Retina (tissue), 1 donor: Measurements from ENCODE around the gene SHC2.
"Not testable (repeated sequence)": the region's sequence is repeated elsewhere in the genome, so short reads cannot be mapped to it uniquely, and the experiment has no call there.

Experiments
- DNase-seq: peaks from one replicate; pipeline ENCODE4 v3.0.0-alpha.2; 2016

SHC2 gene

GRCh38 chr19:405121-405965, 55.5 kb downstream of the SHC2 start:
- peak; percentile 24 for DNase-seq

- peak; percentile 56 for DNase-seq
Measured at GRCh38 chr19:403221-404027, 57.4 kb downstream of the SHC2 start.

GRCh38 chr19:402786-403185, 58.0 kb downstream of the SHC2 start:
- no peak for DNase-seq

- peak; percentile 78 for DNase-seq
Measured at GRCh38 chr19:401866-402511, 58.8 kb downstream of the SHC2 start.

GRCh38 chr19:400976-401865, 59.6 kb downstream of the SHC2 start:
- DNase-seq, result no peak

DNA sequence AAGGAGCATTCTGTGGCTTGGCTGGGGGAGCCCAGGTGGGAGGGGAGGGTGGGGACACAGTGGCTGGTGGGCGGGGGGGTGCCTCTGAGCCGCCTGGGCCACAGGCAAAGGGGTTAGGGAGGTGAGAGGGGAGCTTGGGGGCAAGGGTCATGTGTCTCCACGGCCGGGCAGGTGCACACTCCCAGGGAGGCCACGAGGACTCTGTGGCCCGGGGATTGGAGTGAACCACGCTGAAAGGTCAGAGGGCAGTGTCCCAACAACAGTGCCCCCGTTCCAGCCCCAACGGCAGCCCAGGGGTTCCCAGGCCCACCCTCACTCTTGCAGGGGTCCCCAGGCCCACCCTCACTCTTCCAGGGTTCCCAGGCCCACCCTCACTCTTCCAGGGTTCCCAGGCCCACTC, 61.5 kb downstream of the SHC2 start:
- no peak for DNase-seq

DNA sequence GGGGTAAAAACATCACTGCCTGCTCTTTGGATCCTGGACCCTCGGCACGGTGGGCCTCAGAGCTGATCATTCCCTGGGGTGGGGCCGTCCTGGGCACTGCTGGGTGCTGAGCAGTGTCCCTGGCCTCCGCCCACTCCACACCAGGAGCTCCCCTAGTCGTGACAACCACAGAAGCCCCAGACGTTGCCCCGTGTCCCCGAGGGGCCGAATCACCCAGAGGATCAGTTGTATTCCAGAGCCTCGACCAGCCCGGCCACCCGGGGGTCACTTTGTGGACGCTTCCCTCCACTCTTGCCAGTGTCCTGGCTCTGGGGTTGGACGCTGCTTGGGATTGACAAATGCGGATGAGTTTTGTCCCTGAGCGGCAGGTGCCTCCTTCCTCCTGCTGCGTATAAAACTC, 62.1 kb downstream of the SHC2 start:
- DNase-seq, result no peak

- no peak for DNase-seq
Measured at GRCh38 chr19:397941-398706, 62.7 kb downstream of the SHC2 start.

DNA sequence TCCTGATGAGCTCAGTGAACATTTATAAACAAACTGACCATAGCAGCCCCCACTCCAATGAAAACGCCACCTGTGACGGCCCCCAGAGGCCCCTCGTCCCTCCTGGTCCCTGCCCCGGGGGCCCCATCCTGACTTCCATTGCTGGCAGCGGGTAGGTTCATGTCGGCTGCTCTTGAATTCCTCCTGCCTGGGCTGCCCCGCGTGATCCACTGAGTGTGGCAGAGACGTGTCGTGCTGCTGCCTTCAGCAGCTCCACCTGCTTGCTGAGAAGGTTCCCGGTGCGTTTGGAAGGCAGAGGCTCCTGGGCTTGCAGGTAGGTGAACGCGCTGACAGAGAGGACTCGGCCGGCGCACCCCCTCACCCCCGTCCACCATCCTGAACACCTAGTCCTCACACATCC, 63.5 kb downstream of the SHC2 start:
- DNase-seq, result no peak

DNA sequence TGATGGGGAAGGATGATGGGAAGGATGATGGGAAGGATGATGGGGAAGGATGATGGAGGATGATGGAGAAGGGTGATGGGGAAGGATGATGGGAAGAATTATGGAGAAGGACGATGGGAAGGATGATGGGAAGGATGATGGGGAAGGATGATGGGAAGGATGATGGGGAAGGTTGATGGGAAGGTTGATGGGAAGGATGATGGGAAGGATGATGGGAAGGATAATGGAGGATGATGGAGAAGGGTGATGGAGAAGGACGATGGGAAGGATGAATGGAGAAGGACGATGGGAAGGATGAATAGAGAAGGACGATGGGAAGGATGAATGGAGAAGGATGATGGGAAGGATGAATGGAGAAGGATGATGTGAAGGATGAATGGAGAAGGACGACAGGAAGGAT, 65.4 kb downstream of the SHC2 start:
- no peak for DNase-seq

DNA sequence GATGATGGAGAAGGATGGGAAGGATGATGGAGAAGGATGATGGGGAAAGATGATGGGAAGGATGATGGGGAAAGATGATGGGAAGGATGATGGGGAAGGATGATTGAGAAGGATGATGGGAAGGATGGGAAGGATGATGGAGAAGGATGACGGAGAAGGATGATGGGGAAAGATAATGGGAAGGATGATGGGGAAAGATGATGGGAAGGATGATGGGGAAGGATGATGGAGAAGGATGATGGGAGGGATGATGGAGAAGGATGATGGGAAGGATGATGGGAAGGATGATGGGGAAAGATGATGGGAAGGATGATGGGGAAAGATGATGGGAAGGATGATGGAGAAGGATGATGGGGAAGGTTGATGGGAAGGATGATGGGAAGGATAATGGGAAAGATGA, 66.0 kb downstream of the SHC2 start:
- not testable (repeated sequence) for DNase-seq

DNA sequence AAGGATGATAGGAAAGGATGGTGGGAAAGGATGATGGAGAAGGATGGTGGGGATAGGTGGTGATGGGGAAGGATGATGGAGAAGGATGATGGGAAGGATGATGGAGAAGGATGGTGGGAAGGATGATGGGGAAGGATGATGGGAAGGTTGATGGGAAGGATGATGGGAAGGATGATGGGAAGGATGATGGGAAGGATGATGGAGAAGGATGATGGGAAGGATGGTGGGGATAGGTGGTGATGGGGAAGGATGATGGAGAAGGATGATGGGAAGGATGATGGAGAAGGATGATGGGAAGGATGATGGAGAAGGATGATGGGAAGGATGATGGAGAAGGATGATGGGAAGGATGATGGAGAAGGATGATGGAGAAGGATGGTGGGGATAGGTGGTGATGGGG, 67.3 kb downstream of the SHC2 start:
- DNase-seq, result not testable (repeated sequence)

DNA sequence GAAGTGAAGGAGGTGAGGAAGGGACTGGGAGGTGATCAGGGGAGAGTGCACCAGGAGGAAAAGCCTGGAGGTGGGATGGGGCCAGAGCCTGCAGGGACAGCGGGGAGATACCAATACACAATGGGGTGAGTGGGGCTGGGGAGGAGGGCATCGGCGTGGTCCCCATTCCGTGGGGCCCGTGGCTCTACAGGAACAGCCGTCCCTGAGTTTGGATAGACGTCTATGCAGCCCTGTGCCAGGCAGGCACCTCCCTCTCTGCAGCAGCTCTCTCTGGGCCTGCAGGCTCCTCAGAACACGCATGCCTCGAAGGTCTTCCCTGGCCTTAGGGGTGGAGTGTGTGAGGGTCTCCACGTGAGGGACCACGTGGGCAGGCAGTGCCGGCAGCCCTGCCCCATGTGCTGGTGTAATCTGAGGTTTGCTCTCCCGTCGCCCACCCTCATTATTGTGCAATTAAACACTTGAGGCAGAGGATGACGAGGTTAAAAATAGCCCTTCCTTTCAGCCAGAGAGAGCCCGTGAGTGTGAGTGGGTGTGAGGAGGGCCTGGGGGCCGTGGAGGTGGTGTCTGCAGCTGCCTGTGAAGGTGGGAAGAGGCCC, 68.4 kb downstream of the SHC2 start:
- DNase-seq, result no peak

DNA sequence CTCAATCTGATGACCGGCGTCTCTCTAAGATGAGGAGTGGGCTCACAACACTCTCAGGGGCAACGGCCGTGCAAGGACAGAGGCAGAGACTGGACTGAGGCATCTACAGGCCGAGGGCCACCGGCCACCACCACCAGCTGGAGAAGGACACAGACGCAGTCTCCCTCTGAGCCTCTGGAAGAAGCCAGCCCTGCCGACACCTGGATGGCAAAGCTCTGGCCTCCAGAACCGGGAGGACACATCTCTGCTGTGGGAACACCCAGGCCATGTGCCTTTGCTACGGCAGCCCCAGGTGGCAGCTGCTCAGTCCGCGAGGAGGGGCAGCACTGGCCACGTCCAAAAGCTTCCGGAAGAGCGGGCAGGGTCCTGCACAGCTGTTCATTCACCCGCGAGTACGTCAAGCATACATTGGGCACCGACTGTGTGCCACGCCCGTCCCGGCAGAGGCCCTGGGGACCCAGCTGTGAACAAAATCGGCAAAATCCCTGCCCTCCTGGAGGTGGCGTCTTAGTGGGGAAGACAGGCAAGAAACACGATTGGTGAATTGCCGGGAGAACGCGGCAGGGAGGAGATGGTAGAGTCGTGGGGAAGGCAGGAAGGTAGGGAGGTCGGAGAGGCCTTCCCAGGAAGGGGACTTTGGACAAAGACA, 69.0 kb downstream of the SHC2 start:
- no peak for DNase-seq

DNA sequence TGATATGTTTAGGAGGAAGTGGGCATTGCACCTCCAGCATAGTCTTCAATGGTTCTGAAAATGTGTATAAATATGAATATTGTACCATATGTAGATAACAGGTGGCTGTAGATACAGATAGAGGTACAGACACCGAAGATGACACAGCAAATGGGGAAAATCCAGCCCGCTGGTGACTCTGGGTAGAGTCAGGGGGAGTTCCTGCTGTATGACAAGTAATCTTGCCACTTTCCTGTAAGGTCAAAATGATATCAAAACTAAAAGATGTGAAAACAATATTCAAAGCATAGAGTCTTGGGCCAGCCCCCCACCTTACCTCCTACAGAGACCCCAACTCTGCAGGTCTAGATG, 69.7 kb downstream of the SHC2 start:
- no peak for DNase-seq

GRCh38 chr19:390386-391206, 70.2 kb downstream of the SHC2 start:
- no peak for DNase-seq

DNA sequence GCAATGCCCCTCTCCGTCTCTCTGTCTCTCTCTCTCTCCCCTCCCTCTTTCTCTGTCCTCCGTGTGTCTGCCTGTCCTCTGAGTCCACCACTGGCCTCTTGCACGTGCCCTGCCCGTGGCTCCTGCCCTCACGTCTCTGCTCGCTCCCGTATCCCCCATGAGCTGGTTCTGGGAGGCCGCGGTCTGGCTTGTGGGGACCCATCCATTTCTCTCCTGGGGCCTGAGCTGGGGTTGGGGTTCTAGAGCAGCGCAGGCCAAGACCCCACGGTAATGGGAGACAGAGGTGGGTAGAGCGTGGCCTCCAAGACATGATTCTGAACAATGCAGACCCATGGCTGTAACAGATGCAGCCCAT, 70.9 kb downstream of the SHC2 start:
- no peak for DNase-seq

- no peak for DNase-seq
Measured at GRCh38 chr19:389255-389934, 71.4 kb downstream of the SHC2 start.

DNA sequence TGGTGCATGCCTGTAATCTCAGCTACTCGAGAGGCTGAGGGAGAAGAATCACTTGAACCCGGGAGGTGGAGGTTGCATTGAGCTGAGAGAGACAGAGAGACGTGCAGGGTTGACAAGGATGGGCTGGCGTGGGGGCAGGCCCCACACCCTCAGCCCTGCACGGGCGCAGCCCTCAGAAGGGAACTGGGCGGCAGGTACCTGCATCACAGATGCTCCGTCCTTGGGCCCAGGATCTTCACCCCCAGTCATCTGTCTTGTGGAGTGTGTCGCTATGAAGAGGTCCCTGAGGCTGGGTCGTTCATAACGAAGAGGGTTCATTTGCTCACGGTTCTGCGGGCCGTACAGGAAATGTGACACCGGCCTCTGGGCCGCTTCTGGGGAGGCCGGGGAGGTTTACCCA, 72.1 kb downstream of the SHC2 start:
- no peak for DNase-seq

GRCh38 chr19:387777-388176, 73.1 kb downstream of the SHC2 start:
- DNase-seq, result no peak
